Measurements from ENCODE around the gene RARG. TPM values are rescaled to one million over a fixed set of nuclear protein-coding genes. Genes with fewer than 3 reads are reported as not detected.
"Not testable (repeated sequence)": the region's sequence is repeated elsewhere in the genome, so short reads cannot be mapped to it uniquely, and the experiment has no call there.

Gene RARG
- polyA plus RNA-seq, 3 donors = 1.8 to 14.6 (median 2.3) TPM

- TF ChIP-seq CTCF (IDR thresholded peaks at IDR 0.05) = no peak
- Histone ChIP-seq H3K4me1 (ENCODE audit: control insufficient read depth in 1 of 2, insufficient read depth in 2 of 2, low read length in 2 of 2) (no peaks in the 10 kb centered on the region), H3K4me2 (replicated peaks; ENCODE audit: extremely low read depth, low read length, poor library complexity, severe bottlenecking) (no peak overlapping the region), H3K36me3 (replicated peaks in 1 of 2; ENCODE audit: control insufficient read depth in 1 of 2, insufficient read depth in 2 of 2, low read length in 2 of 2) (peaks cover 6 to 31% of the 10 kb centered on the region in 2 donors), H4K20me1 (ENCODE audit: insufficient read depth, low read length) (no peaks in the 10 kb centered on the region), H3K27me3 (ENCODE audit: control insufficient read depth in 2 of 2, insufficient read depth in 2 of 2, low read length in 2 of 2) (no peaks in the 10 kb centered on the region), H3K9me3 (replicated peaks in 1 of 2; ENCODE audit: control insufficient read depth in 1 of 2, insufficient read depth in 1 of 2, low read length in 2 of 2) (no peaks in the 10 kb centered on the region), H3K4me3 (replicated peaks in 1 of 3; ENCODE audit: low read depth in 2 of 3, low read length in 3 of 3) (no peak overlapping the region), H3K27ac (ENCODE audit: low read depth in 1 of 2, low read length in 2 of 2) (no peak overlapping the region), H2AFZ (ENCODE audit: insufficient read depth, low read depth, low read length, poor library complexity, severe bottlenecking) (no peak overlapping the region), H3K79me2 (ENCODE audit: insufficient read depth, low read length) (no peaks in the 10 kb centered on the region), H3K9ac (ENCODE audit: insufficient read depth, low read length, poor library complexity, severe bottlenecking) (no peak overlapping the region)
- no peaks in the 10 kb centered on the region for H3K4me1 Mint-ChIP-seq
- DNase-seq = no peak
- no peak overlapping the region for H3K27ac Mint-ChIP-seq
- WGBS (ENCODE audit: insufficient coverage) = 100% methylated on average over 2 of the region's 7 CpGs
- H3K4me3 Mint-ChIP-seq = no peak overlapping the region
- H3K36me3 Mint-ChIP-seq = peaks cover 39 to 44% of the 10 kb centered on the region in 2 donors
- intact Hi-C loops (cut with micrococcal nuclease) = no loop called here
- H3K27me3 Mint-ChIP-seq (ENCODE audit: low read depth in 3 of 3) = peaks cover 0 to 1% (median 0%) of the 10 kb centered on the region in 3 donors
- H3K9me3 Mint-ChIP-seq = no peaks in the 10 kb centered on the region
Measured at GRCh38 chr12:53169644-53170043, 62.4 kb downstream of the RARG start.

GRCh38 chr12:53166837-53167236 is 65.2 kb downstream of the RARG start:
- Mint-ChIP-seq H3K4me3 (no peak overlapping the region), H3K27me3 (ENCODE audit: low read depth in 3 of 3) (peaks cover 0 to 2% (median 0%) of the 10 kb centered on the region in 3 donors), H3K27ac (no peak overlapping the region), H3K4me1 (no peaks in the 10 kb centered on the region), H3K36me3 (peaks cover 34 to 36% of the 10 kb centered on the region in 2 donors), H3K9me3 (no peaks in the 10 kb centered on the region)
- Histone ChIP-seq H3K4me3 (replicated peaks in 1 of 3; ENCODE audit: low read depth in 2 of 3, low read length in 3 of 3) (no peak overlapping the region), H4K20me1 (ENCODE audit: insufficient read depth, low read length) (no peaks in the 10 kb centered on the region), H3K9me3 (replicated peaks in 1 of 2; ENCODE audit: control insufficient read depth in 1 of 2, insufficient read depth in 1 of 2, low read length in 2 of 2) (no peaks in the 10 kb centered on the region), H3K36me3 (replicated peaks in 1 of 2; ENCODE audit: control insufficient read depth in 1 of 2, insufficient read depth in 2 of 2, low read length in 2 of 2) (peaks cover 6 to 19% of the 10 kb centered on the region in 2 donors), H3K27ac (ENCODE audit: low read depth in 1 of 2, low read length in 2 of 2) (no peak overlapping the region), H3K27me3 (ENCODE audit: control insufficient read depth in 2 of 2, insufficient read depth in 2 of 2, low read length in 2 of 2) (no peaks in the 10 kb centered on the region), H2AFZ (ENCODE audit: insufficient read depth, low read depth, low read length, poor library complexity, severe bottlenecking) (no peak overlapping the region), H3K4me1 (ENCODE audit: control insufficient read depth in 1 of 2, insufficient read depth in 2 of 2, low read length in 2 of 2) (no peaks in the 10 kb centered on the region), H3K9ac (ENCODE audit: insufficient read depth, low read length, poor library complexity, severe bottlenecking) (no peak overlapping the region), H3K79me2 (ENCODE audit: insufficient read depth, low read length) (no peaks in the 10 kb centered on the region), H3K4me2 (replicated peaks; ENCODE audit: extremely low read depth, low read length, poor library complexity, severe bottlenecking) (no peak overlapping the region)
- no peak for DNase-seq
- intact Hi-C loops (cut with micrococcal nuclease) = no loop called here
- no peak for TF ChIP-seq CTCF (IDR thresholded peaks at IDR 0.05)

- H2AFZ ChIP-seq (ENCODE audit: insufficient read depth, low read depth, low read length, poor library complexity, severe bottlenecking); H3K36me3 ChIP-seq (replicated peaks in 1 of 2; ENCODE audit: control insufficient read depth in 1 of 2, insufficient read depth in 2 of 2, low read length in 2 of 2); H4K20me1 ChIP-seq (ENCODE audit: insufficient read depth, low read length); H3K4me1 Mint-ChIP-seq; H3K27me3 ChIP-seq (ENCODE audit: control insufficient read depth in 2 of 2, insufficient read depth in 2 of 2, low read length in 2 of 2); H3K4me2 ChIP-seq (replicated peaks; ENCODE audit: extremely low read depth, low read length, poor library complexity, severe bottlenecking); intact Hi-C loops (cut with micrococcal nuclease); H3K4me3 ChIP-seq (replicated peaks in 1 of 3; ENCODE audit: low read depth in 2 of 3, low read length in 3 of 3); H3K79me2 ChIP-seq (ENCODE audit: insufficient read depth, low read length); H3K9me3 ChIP-seq (replicated peaks in 1 of 2; ENCODE audit: control insufficient read depth in 1 of 2, insufficient read depth in 1 of 2, low read length in 2 of 2); H3K9ac ChIP-seq (ENCODE audit: insufficient read depth, low read length, poor library complexity, severe bottlenecking); DNase-seq; H3K27me3 Mint-ChIP-seq (ENCODE audit: low read depth in 3 of 3); H3K9me3 Mint-ChIP-seq; H3K4me1 ChIP-seq (ENCODE audit: control insufficient read depth in 1 of 2, insufficient read depth in 2 of 2, low read length in 2 of 2); H3K27ac ChIP-seq (ENCODE audit: low read depth in 1 of 2, low read length in 2 of 2); H3K4me3 Mint-ChIP-seq: not testable (repeated sequence)
- Mint-ChIP-seq H3K36me3 (peaks cover 12 to 26% of the 10 kb centered on the region in 2 donors), H3K27ac (peak overlapping the region in 1 of 7 donors; percentile 31)
- 100% methylated on average over 1 of the region's 2 CpGs for WGBS (ENCODE audit: insufficient coverage)
Measured at GRCh38 chr12:53163008-53163407, 69.0 kb downstream of the RARG start.

Data from CD14-positive monocyte (primary cell).